HFF-Myc (cell line): ENCODE data around the gene ANKS6.

ENCODE experiments used
- DNase-seq: peaks from one replicate; pipeline ENCODE4 v3.0.0-alpha.2; 2011; ENCODE audit warnings: low read depth; ENCODE audit errors: extremely low read depth
- H3K4me3 ChIP-seq: replicated peaks from 2 replicates; pipeline ENCODE4 v1.5.1; 2011; ENCODE audit warnings: low read depth, mild to moderate bottlenecking, control low read depth, low read length
- CTCF ChIP-seq: IDR thresholded peaks from 2 replicates; pipeline ENCODE4 v1.5.1; 2012; ENCODE audit warnings: mild to moderate bottlenecking, low read depth, low read length, control low read depth; ENCODE audit errors: missing control alignments

ANKS6 gene

GRCh38 chr9:98766586-98766985, 29.8 kb downstream of the ANKS6 start:
- DNase-seq, result no peak
- no peak overlapping the region for H3K4me3 ChIP-seq
- no peak for TF ChIP-seq CTCF

DNA sequence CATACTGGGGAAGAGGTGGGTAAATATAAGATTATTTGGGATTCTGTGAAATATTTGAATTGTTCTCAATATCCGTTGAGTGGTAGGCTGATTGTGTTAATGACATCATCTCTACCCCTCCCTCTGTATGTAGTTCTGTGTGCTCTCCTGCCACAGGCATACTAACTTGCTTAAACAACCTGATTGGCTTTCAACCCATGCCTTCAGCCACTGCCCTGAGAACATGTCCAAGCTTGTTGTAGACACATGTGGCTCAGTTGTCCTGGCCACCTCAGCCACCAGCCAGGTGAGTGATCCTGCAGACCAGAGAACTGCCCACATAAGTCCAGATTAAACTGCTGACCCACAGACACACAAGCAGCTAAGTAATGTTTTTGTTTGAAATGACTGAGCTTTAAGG, 31.1 kb downstream of the ANKS6 start:
- TF ChIP-seq CTCF, result no peak
- H3K4me3 ChIP-seq, result no peak overlapping the region
- peak; percentile 41 for DNase-seq

DNA sequence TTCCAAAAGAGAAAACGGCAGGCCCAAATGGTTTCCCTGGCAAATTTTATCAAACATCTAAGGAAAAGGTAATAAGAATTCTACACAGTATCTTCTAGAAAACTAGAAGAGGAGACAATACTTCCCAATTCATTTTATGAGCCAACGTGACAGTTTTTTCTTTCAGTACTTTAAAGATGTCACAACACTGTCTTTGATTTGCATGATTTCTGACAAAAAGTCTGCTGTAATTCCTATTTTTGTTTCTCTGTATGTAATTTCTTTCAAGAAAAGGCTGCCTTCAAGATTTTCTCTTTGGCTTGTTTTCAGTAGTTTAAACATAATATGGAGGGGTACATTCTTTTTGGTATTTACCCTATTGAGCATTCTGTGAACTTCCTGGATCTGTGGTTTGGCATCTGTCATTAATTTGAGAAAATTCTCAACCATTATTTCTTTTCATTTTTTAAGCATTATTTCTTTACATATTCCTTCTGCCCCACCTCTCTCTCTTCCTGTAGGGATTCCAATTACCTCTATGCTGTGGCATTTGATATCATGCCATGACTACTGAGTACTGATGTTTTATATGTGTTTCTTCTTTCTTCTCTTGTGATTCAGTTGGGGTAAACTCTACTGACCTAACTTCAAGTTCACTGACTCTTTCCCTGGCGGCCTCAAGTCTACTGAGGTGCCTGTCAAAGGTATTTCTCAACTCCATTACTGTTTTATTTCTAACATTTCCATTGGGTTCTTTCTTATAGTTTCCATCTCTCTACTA, 32.2 kb downstream of the ANKS6 start:
- no peak for TF ChIP-seq CTCF
- DNase-seq, result no peak
- no peak overlapping the region for H3K4me3 ChIP-seq

- no peak for TF ChIP-seq CTCF
- DNase-seq, result no peak
Observed at GRCh38 chr9:98760231-98760630, 36.1 kb downstream of the ANKS6 start.

GRCh38 chr9:98755006-98755618, 41.2 kb downstream of the ANKS6 start:
- DNase-seq, result no peak
- H3K4me3 ChIP-seq, result no peak overlapping the region
- TF ChIP-seq CTCF, result no peak

More at GRCh38 chr9:98760231-98760630, 36.1 kb downstream of the ANKS6 start:
- H3K4me3 ChIP-seq, result no peak overlapping the region

DNA sequence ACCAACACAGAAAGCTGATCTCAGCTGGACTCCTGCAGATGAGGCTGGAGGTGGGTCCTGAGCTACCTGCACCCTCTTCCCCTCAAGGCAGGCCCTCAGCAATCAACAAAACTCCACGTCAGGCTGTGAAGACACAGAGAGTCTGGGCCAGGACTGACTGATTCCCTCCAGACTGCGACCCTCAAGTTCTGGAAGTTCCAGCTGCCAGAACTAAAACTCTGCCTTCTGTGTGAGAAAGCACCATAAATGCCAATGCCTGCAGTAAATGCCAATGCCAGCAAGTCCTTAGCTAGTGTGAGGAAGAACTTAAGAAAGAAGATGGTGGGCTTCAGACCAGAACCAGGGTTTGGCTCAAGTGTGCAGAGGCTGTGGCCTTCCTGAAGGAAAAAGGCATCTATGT, 45.1 kb downstream of the ANKS6 start:
- no peak overlapping the region for H3K4me3 ChIP-seq
- DNase-seq, result no peak
- TF ChIP-seq CTCF, result no peak
